B cell (primary cell): ENCODE data around the gene FAM20C. TPM values are rescaled to one million over a fixed set of nuclear protein-coding genes. Genes with fewer than 3 reads are reported as not detected.

Experiments
- ATAC-seq: fragments of 200-7000 bp; cut with Tn5 transposase; one replicate; pipeline ENCODE4 v1.10.0; 2021; ENCODE audit warnings: low read depth, mild to moderate bottlenecking, moderate number of reproducible peaks, moderate library complexity
- CTCF ChIA-PET: fragments of 350-600 bp; sonication (Branson Sonifier 250); formaldehyde crosslinking; loops from one replicate; lab custom pipeline; 2021; ENCODE audit warnings: antibody characterized with exemption, inconsistent platforms; lab: Charles Lee
- POLR2A ChIA-PET: fragments of 350-600 bp; sonication (Branson Sonifier 250); formaldehyde crosslinking; loops from one replicate; lab custom pipeline; 2021; ENCODE audit warnings: antibody characterized with exemption; lab: Charles Lee
- DNase-seq: peaks from one replicate; pipeline ENCODE4 v3.0.0; 2013
- H2AFZ ChIP-seq: 2 replicates; pipeline ENCODE4 v1.6.1; 2012; ENCODE audit warnings: mild to moderate bottlenecking, low read depth, low read length; ENCODE audit not compliant: insufficient read depth, poor library complexity, severe bottlenecking
- H3K27ac ChIP-seq, 2 donors: 1 replicate in 1 of 2; 2 replicates in 1 of 2; pipeline ENCODE4 v1.5.1; 2012 to 2013; ENCODE audit warnings: low read length in 2 of 2, mild to moderate bottlenecking in 2 of 2, moderate library complexity in 1 of 2
- H3K27me3 ChIP-seq, 4 experiments: fragments of 200-600 bp in 1 of 4; sonication (generic) in 1 of 4; replicated peaks in 1 of 4; 1 replicate in 2 of 4; 2 replicates in 2 of 4; pipeline versions ENCODE4 v1.6.1 to v1.7.0; 2013 to 2016; ENCODE audit warnings: low read length in 3 of 4, mild to moderate bottlenecking in 2 of 4, mixed read lengths in 1 of 4, moderate library complexity in 1 of 4; ENCODE audit not compliant: insufficient read depth in 4 of 4, control insufficient read depth in 3 of 4; ENCODE audit errors: control extremely low read depth in 1 of 4
- H3K36me3 ChIP-seq, 2 experiments: replicated peaks in 1 of 2; 1 replicate in 1 of 2; 2 replicates in 1 of 2; pipeline versions ENCODE4 v1.6.1 to v1.7.1; 2013; ENCODE audit warnings: low read length in 1 of 2; ENCODE audit not compliant: insufficient read depth in 2 of 2, control insufficient read depth in 1 of 2; ENCODE audit errors: control extremely low read depth in 1 of 2, extremely low read depth in 1 of 2
- H3K4me1 ChIP-seq, 2 donors: fragments of 200-600 bp in 1 of 2; sonication (generic) in 1 of 2; 1 replicate in 1 of 2; 2 replicates in 1 of 2; pipeline versions ENCODE4 v1.5.1 to v1.6.1; 2013 to 2017; ENCODE audit warnings: low read length in 2 of 2; ENCODE audit not compliant: control insufficient read depth in 2 of 2, insufficient read depth in 2 of 2
- H3K4me2 ChIP-seq: replicated peaks from 2 replicates; pipeline ENCODE3; 2012; ENCODE audit warnings: mild to moderate bottlenecking, low read depth, low read length; ENCODE audit not compliant: poor library complexity, severe bottlenecking
- H3K4me3 ChIP-seq, 5 experiments: fragments of 200-600 bp in 1 of 5; sonication (generic) in 1 of 5; 1 replicate in 3 of 5; 2 replicates in 2 of 5; pipeline versions ENCODE4 v1.5.1 to v1.7.0; 2011 to 2016; ENCODE audit warnings: low read length in 4 of 5, mild to moderate bottlenecking in 4 of 5, low read depth in 2 of 5, control low read depth in 1 of 5, moderate library complexity in 1 of 5; ENCODE audit not compliant: insufficient read depth in 1 of 5; ENCODE audit errors: control extremely low read depth in 1 of 5, extremely low read depth in 1 of 5
- H3K79me2 ChIP-seq: fragments of 200-600 bp; sonication (generic); one replicate; pipeline ENCODE4 v1.6.0; 2016; ENCODE audit warnings: low read length; ENCODE audit not compliant: control insufficient read depth, insufficient read depth
- H3K9ac ChIP-seq: fragments of 200-600 bp; sonication (generic); 2 replicates; pipeline ENCODE4 v1.6.1; 2017; ENCODE audit warnings: mild to moderate bottlenecking, low read length, moderate library complexity
- H3K9me3 ChIP-seq, 3 donors: one replicate each; pipeline versions ENCODE4 v1.6.1 to v1.7.1; 2013; ENCODE audit warnings: low read length in 2 of 3; ENCODE audit not compliant: control insufficient read depth in 2 of 3, insufficient read depth in 1 of 3; ENCODE audit errors: control extremely low read depth in 1 of 3
- H4K20me1 ChIP-seq: 2 replicates; pipeline ENCODE4 v1.6.0; 2012; ENCODE audit warnings: mild to moderate bottlenecking, low read length; ENCODE audit not compliant: insufficient read depth, control insufficient read depth, poor library complexity, severe bottlenecking
- H3K27ac Mint-ChIP-seq: one replicate; pipeline ENCODE4 v1.8.0; 2021; ENCODE audit warnings: mixed read lengths
- H3K27me3 Mint-ChIP-seq: one replicate; pipeline ENCODE4 v1.8.0; 2021; ENCODE audit warnings: mixed read lengths
- H3K4me1 Mint-ChIP-seq: one replicate; pipeline ENCODE4 v1.8.0; 2021; ENCODE audit warnings: mixed read lengths
- H3K4me3 Mint-ChIP-seq: one replicate; pipeline ENCODE4 v1.8.0; 2021; ENCODE audit warnings: mixed read lengths
- H3K9me3 Mint-ChIP-seq: one replicate; pipeline ENCODE4 v1.8.0; 2022; ENCODE audit warnings: mixed read lengths; ENCODE audit not compliant: insufficient read depth
- CTCF ChIP-seq: fragments of 200-600 bp; IDR thresholded peaks from one replicate; pipeline ENCODE4 v1.8.0; 2022; ENCODE audit warnings: antibody characterized with exemption, mild to moderate bottlenecking
- EZH2 ChIP-seq: IDR thresholded peaks from 2 replicates; pipeline ENCODE4 v1.6.1; 2012; ENCODE audit warnings: borderline replicate concordance, low read depth, mild to moderate bottlenecking, moderate library complexity, low read length; ENCODE audit not compliant: insufficient read depth, poor library complexity, severe bottlenecking
- WGBS: methylation state at CpG from one replicate; pipeline ENCODE4 v1.1.5; 2013; ENCODE audit warnings: missing lambda C conversion rate; ENCODE audit not compliant: insufficient coverage; 5-methylcytosine and 5-hydroxymethylcytosine counted together
- intact Hi-C: fragments of 100-400 bp; cut with micrococcal nuclease; formaldehyde crosslinking; loops from one replicate; pipeline ENCODE4 v1.10.0; 2022
- polyA plus RNA-seq: library from polyadenylated mRNA; depleted of rRNA; stranded (reverse); fragments of >200 nt; gene quantifications from 2 replicates; pipeline ENCODE4 v1.2.3, GENCODE V29; 2012
- total RNA-seq, 2 donors: library from RNA; stranded (reverse); fragments of 120-200 nt in 1 of 2; gene quantifications; 1 replicate in 1 of 2; 2 replicates in 1 of 2; pipeline versions ENCODE4 v1.2.3 to v1.2.4, GENCODE V29; 2013 to 2022

Gene FAM20C
- total and polyA plus RNA-seq, 2 donors (not counting 1 experiment from before 2014, with no cell fraction given): 0.54 to 0.81 TPM

DNA sequence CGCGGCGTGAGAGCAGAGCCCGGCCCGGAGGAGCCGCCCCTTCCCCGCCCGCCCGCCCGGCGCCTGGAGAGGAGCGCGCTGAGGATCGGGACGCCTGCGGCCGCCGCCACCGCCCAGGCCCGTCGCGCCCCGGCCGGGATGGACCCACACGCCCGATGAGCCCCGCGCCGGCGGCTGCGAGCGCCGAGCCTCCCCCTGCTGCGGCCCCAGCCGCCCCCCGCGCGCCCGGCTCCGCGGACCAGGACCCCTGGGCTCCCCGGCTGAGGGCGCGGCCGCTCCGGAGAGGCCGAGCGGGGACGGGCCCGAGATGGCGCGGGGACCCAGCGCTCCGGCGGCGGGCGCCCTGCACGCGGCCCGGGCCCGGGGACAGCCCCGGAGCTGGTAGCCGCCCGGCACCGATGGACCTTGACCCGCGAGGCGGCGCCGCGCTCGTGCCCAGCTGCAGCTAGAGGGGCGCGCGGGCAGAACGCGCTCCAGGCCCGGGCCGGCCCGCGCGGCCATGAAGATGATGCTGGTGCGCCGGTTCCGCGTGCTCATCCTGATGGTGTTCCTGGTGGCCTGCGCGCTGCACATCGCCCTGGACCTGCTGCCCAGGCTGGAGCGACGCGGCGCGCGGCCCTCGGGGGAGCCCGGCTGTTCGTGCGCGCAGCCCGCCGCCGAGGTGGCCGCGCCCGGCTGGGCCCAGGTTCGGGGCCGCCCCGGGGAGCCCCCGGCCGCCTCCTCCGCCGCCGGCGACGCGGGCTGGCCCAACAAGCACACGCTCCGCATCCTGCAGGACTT, 520 bp downstream of the FAM20C start:
- Histone ChIP-seq H3K79me2 (no peaks in the 10 kb centered on the region), H3K36me3 (no peaks in the 10 kb centered on the region), H3K4me1 (peaks cover 4 to 5% of the 10 kb centered on the region in 2 donors), H3K9me3 (peaks cover 0 to 10% (median 0%) of the 10 kb centered on the region in 3 donors), H4K20me1 (no peaks in the 10 kb centered on the region), H3K4me2 (peak overlapping the region; percentile 82), H2AFZ (no peak overlapping the region), H3K4me3 (no peak overlapping the region), H3K27ac (no peak overlapping the region), H3K9ac (no peak overlapping the region), H3K27me3 (peaks cover 0 to 33% (median 10%) of the 10 kb centered on the region in 4 experiments)
- no peak for TF ChIP-seq EZH2
- no peak for TF ChIP-seq CTCF
- 3% methylated on average over 116 of the region's 119 CpGs for WGBS
- intact Hi-C loops: no loop called here
- no peak overlapping the region for H3K27ac Mint-ChIP-seq
- no peaks in the 10 kb centered on the region for H3K9me3 Mint-ChIP-seq
- ChIA-PET POLR2A (no interaction called here), CTCF (no interaction called here)
- no peak for ATAC-seq
- peaks cover 6% of the 10 kb centered on the region for H3K4me1 Mint-ChIP-seq
- H3K27me3 Mint-ChIP-seq: peaks cover 56% of the 10 kb centered on the region
- peak; percentile 27 for DNase-seq
- no peak overlapping the region for H3K4me3 Mint-ChIP-seq
